Measurements from ENCODE around the gene NTM.

NTM gene

GRCh38 chr11:131454989-131455388 lies 84.6 kb downstream of the NTM start:
- TF ChIP-seq ZFX (IDR thresholded peaks at IDR 0.05; ENCODE audit: borderline replicate concordance) (no peak), CTCF (IDR thresholded peaks at IDR 0.05) (no peak)
- H3K27ac ChIP-seq: no peak overlapping the region

GRCh38 chr11:131455843-131456704 lies 85.7 kb downstream of the NTM start:
- H3K27ac ChIP-seq: no peak overlapping the region
- TF ChIP-seq CTCF (IDR thresholded peaks at IDR 0.05): no peak

GRCh38 chr11:131457163-131457562 lies 86.7 kb downstream of the NTM start:
- TF ChIP-seq ZFX (IDR thresholded peaks at IDR 0.05; ENCODE audit: borderline replicate concordance) (no peak), CTCF (IDR thresholded peaks at IDR 0.05) (no peak)
- no peak overlapping the region for H3K27ac ChIP-seq

GRCh38 chr11:131458421-131458820 lies 88.0 kb downstream of the NTM start:
- H3K27ac ChIP-seq: no peak overlapping the region
- TF ChIP-seq ZFX (IDR thresholded peaks at IDR 0.05; ENCODE audit: borderline replicate concordance): no peak
- no peak for TF ChIP-seq CTCF (IDR thresholded peaks at IDR 0.05)

GRCh38 chr11:131460931-131461330 lies 90.5 kb downstream of the NTM start:
- no peak for TF ChIP-seq CTCF (IDR thresholded peaks at IDR 0.05)
- no peak for TF ChIP-seq ZFX (IDR thresholded peaks at IDR 0.05; ENCODE audit: borderline replicate concordance)
- H3K27ac ChIP-seq: no peak overlapping the region

GRCh38 chr11:131462622-131463021 lies 92.2 kb downstream of the NTM start:
- TF ChIP-seq ZFX (IDR thresholded peaks at IDR 0.05; ENCODE audit: borderline replicate concordance): no peak
- no peak for TF ChIP-seq CTCF (IDR thresholded peaks at IDR 0.05)
- no peak overlapping the region for H3K27ac ChIP-seq

- TF ChIP-seq CTCF (IDR thresholded peaks at IDR 0.05): no peak
- no peak for TF ChIP-seq ZFX (IDR thresholded peaks at IDR 0.05; ENCODE audit: borderline replicate concordance)
- no peak overlapping the region for H3K27ac ChIP-seq
Measured at GRCh38 chr11:131463162-131463561, 92.7 kb downstream of the NTM start.
